Peyer's patch (tissue), 4 donors: ENCODE data around the gene IGLON5. TPM values are rescaled to one million over a fixed set of nuclear protein-coding genes. Genes with fewer than 3 reads are reported as not detected.

Experiments used
- DNase-seq, 3 donors: peaks; one replicate each; pipeline ENCODE4 v3.0.0-alpha.2; 2017 to 2019
- H3K27ac ChIP-seq, 4 donors: fragments of 200-600 bp; sonication (generic); one replicate each; pipeline ENCODE4 v1.5.1; 2016 to 2019
- H3K27me3 ChIP-seq, 2 donors: fragments of 200-600 bp; sonication (generic); one replicate each; pipeline ENCODE4 v1.5.1; 2019
- H3K36me3 ChIP-seq, 3 donors: fragments of 200-600 bp; sonication (generic); one replicate each; pipeline ENCODE4 v1.5.1; 2016 to 2019
- H3K4me1 ChIP-seq, 4 donors: fragments of 200-600 bp; sonication (generic); one replicate each; pipeline ENCODE4 v1.5.1; 2016 to 2019
- H3K4me3 ChIP-seq, 4 donors: fragments of 200-600 bp; sonication (generic); 1 replicate in 3 of 4; 2 replicates in 1 of 4; pipeline ENCODE4 v1.5.1; 2016 to 2019; ENCODE audit warnings: mild to moderate bottlenecking in 1 of 4
- H3K9me3 ChIP-seq, 4 donors: fragments of 200-600 bp; sonication (generic); one replicate each; pipeline ENCODE4 v1.5.1; 2016 to 2019; ENCODE audit warnings: mild to moderate bottlenecking in 1 of 4
- CTCF ChIP-seq, 6 experiments: fragments of 450-650 bp in 4 of 6; fragments of 200-600 bp in 2 of 6; sonication (generic) in 1 of 6; IDR thresholded peaks; one replicate each; pipeline ENCODE4 v1.5.1; 2017 to 2019; ENCODE audit warnings: antibody characterized with exemption in 6 of 6, mild to moderate bottlenecking in 3 of 6, moderate library complexity in 1 of 6
- POLR2A ChIP-seq, 2 donors: fragments of 450-650 bp; IDR thresholded peaks; one replicate each; pipeline ENCODE4 v1.5.1; 2017; ENCODE audit warnings: antibody characterized with exemption in 2 of 2, mild to moderate bottlenecking in 2 of 2, moderate library complexity in 2 of 2
- total RNA-seq, 4 donors: library from RNA; depleted of rRNA; stranded (reverse); fragments of >200 nt; gene quantifications; one replicate each; pipeline ENCODE4 v1.1.0, GENCODE V29; 2016

IGLON5 gene
- total RNA-seq, 4 donors from 2014 or later: not detected

- peaks cover 0 to 3% (median 0%) of the 10 kb centered on the region in 4 donors for H3K9me3 ChIP-seq
- H3K4me3 ChIP-seq: no peak overlapping the region
- H3K27me3 ChIP-seq: peaks cover 0 to 11% of the 10 kb centered on the region in 2 donors
- peaks cover 0 to 11% (median 2%) of the 10 kb centered on the region in 4 donors for H3K4me1 ChIP-seq
- DNase-seq: no peak
- no peak for TF ChIP-seq POLR2A (IDR thresholded peaks at IDR 0.05)
- no peak for TF ChIP-seq CTCF (IDR thresholded peaks at IDR 0.05)
- H3K36me3 ChIP-seq: no peaks in the 10 kb centered on the region
- H3K27ac ChIP-seq: no peak overlapping the region
Measured at GRCh38 chr19:51330366-51330765, 18.9 kb downstream of the IGLON5 start.

- peaks cover 0 to 11% of the 10 kb centered on the region in 2 donors for H3K27me3 ChIP-seq
- DNase-seq: no peak
Measured at GRCh38 chr19:51331193-51331592, 19.7 kb downstream of the IGLON5 start.

GRCh38 chr19:51331716-51332115 lies 20.3 kb downstream of the IGLON5 start:
- Histone ChIP-seq H3K36me3 (no peaks in the 10 kb centered on the region), H3K27me3 (peaks cover 0 to 11% of the 10 kb centered on the region in 2 donors), H3K27ac (no peak overlapping the region), H3K4me3 (no peak overlapping the region), H3K9me3 (peaks cover 0 to 3% (median 0%) of the 10 kb centered on the region in 4 donors), H3K4me1 (peaks cover 0 to 11% (median 2%) of the 10 kb centered on the region in 4 donors)
- no peak for DNase-seq
- TF ChIP-seq POLR2A (IDR thresholded peaks at IDR 0.05) (no peak), CTCF (IDR thresholded peaks at IDR 0.05) (no peak)

More at GRCh38 chr19:51331193-51331592, 19.7 kb downstream of the IGLON5 start:
- no peak overlapping the region for H3K27ac ChIP-seq
- no peaks in the 10 kb centered on the region for H3K36me3 ChIP-seq
- peaks cover 0 to 3% (median 0%) of the 10 kb centered on the region in 4 donors for H3K9me3 ChIP-seq
- H3K4me1 ChIP-seq: peaks cover 0 to 11% (median 2%) of the 10 kb centered on the region in 4 donors
- H3K4me3 ChIP-seq: no peak overlapping the region
- no peak for TF ChIP-seq CTCF (IDR thresholded peaks at IDR 0.05)
- TF ChIP-seq POLR2A (IDR thresholded peaks at IDR 0.05): no peak

GRCh38 chr19:51333836-51334460 lies 22.5 kb downstream of the IGLON5 start:
- DNase-seq: no peak
- H3K4me1 ChIP-seq: no peaks in the 10 kb centered on the region
- H3K36me3 ChIP-seq: no peaks in the 10 kb centered on the region
- H3K9me3 ChIP-seq: peaks cover 0 to 3% (median 0%) of the 10 kb centered on the region in 4 donors
- no peaks in the 10 kb centered on the region for H3K27me3 ChIP-seq
- no peak overlapping the region for H3K4me3 ChIP-seq
- TF ChIP-seq POLR2A (IDR thresholded peaks at IDR 0.05) (no peak), CTCF (IDR thresholded peaks at IDR 0.05) (no peak)
- H3K27ac ChIP-seq: no peak overlapping the region

- no peak for DNase-seq
- no peaks in the 10 kb centered on the region for H3K27me3 ChIP-seq
- no peak overlapping the region for H3K4me3 ChIP-seq
- peaks cover 0 to 1% (median 0%) of the 10 kb centered on the region in 4 donors for H3K9me3 ChIP-seq
- TF ChIP-seq POLR2A (IDR thresholded peaks at IDR 0.05) (no peak), CTCF (IDR thresholded peaks at IDR 0.05) (no peak)
- H3K36me3 ChIP-seq: no peaks in the 10 kb centered on the region
- peaks cover 0 to 15% (median 6%) of the 10 kb centered on the region in 4 donors for H3K4me1 ChIP-seq
- H3K27ac ChIP-seq: no peak overlapping the region
Measured at GRCh38 chr19:51337141-51337860, 25.9 kb downstream of the IGLON5 start.
